Lower lobe of right lung (tissue), 2 donors: Measurements from ENCODE around the gene LARP1. TPM values are rescaled to one million over a fixed set of nuclear protein-coding genes. Genes with fewer than 3 reads are reported as not detected.
"Not testable (repeated sequence)": the region's sequence is repeated elsewhere in the genome, so short reads cannot be mapped to it uniquely, and the experiment has no call there.

Experiments used
- ATAC-seq, 2 donors: fragments of 200-7000 bp; cut with Tn5 transposase; one replicate each; pipeline ENCODE4 v1.9.1; 2020 to 2022; ENCODE audit warnings: mild to moderate bottlenecking in 2 of 2, moderate library complexity in 2 of 2
- DNase-seq: peaks from one replicate; pipeline ENCODE4 v3.0.0-alpha.2; 2020
- H3K27ac ChIP-seq: fragments of 200-600 bp; one replicate; pipeline ENCODE4 v1.8.0; 2022
- H3K27me3 ChIP-seq: fragments of 200-600 bp; one replicate; pipeline ENCODE4 v1.8.0; 2022; ENCODE audit warnings: low read depth
- H3K36me3 ChIP-seq: fragments of 200-600 bp; one replicate; pipeline ENCODE4 v1.8.0; 2022; ENCODE audit warnings: mild to moderate bottlenecking
- H3K4me1 ChIP-seq: fragments of 200-600 bp; one replicate; pipeline ENCODE4 v1.8.0; 2022
- H3K4me3 ChIP-seq: fragments of 200-600 bp; one replicate; pipeline ENCODE4 v1.8.0; 2022; ENCODE audit warnings: mild to moderate bottlenecking
- H3K9me3 ChIP-seq: fragments of 200-600 bp; one replicate; pipeline ENCODE4 v1.8.0; 2022
- intact Hi-C: fragments of 100-400 bp; cut with DNase I; formaldehyde crosslinking; loops from one replicate; pipeline ENCODE4 v1.11.0; 2022
- total RNA-seq: library from RNA; stranded (reverse); fragmentation: NEBNext Ultra II Directional; extraction: Animal tissue kit (Norgen Biotek cat#: 25700); gene quantifications from one replicate; pipeline ENCODE4 v1.2.1, GENCODE V29; 2021
- TF ChIP-seq, protein P1 (sequence below): fragments of 200-600 bp; IDR thresholded peaks from one replicate; pipeline ENCODE4 v1.8.0; 2022; ENCODE audit warnings: antibody characterized with exemption, mild to moderate bottlenecking
- donor health status: DM: no; HTN: yes; CAD: no; lungs with severe emphysema.

LARP1 gene
- total RNA-seq, 1 donor from 2014 or later, result 143 TPM

- no peak for ATAC-seq
- DNase-seq, result no peak
- intact Hi-C loops, result no loop called here
- H3K9me3 ChIP-seq, result no peaks in the 10 kb centered on the region
- H3K36me3 ChIP-seq, result no peaks in the 10 kb centered on the region
- no peak overlapping the region for H3K4me3 ChIP-seq
- H3K4me1 ChIP-seq, result no peaks in the 10 kb centered on the region
- no peak overlapping the region for H3K27ac ChIP-seq
- TF ChIP-seq, protein P1, sequence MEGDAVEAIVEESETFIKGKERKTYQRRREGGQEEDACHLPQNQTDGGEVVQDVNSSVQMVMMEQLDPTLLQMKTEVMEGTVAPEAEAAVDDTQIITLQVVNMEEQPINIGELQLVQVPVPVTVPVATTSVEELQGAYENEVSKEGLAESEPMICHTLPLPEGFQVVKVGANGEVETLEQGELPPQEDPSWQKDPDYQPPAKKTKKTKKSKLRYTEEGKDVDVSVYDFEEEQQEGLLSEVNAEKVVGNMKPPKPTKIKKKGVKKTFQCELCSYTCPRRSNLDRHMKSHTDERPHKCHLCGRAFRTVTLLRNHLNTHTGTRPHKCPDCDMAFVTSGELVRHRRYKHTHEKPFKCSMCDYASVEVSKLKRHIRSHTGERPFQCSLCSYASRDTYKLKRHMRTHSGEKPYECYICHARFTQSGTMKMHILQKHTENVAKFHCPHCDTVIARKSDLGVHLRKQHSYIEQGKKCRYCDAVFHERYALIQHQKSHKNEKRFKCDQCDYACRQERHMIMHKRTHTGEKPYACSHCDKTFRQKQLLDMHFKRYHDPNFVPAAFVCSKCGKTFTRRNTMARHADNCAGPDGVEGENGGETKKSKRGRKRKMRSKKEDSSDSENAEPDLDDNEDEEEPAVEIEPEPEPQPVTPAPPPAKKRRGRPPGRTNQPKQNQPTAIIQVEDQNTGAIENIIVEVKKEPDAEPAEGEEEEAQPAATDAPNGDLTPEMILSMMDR, result no peak
- no peaks in the 10 kb centered on the region for H3K27me3 ChIP-seq
Measured at GRCh38 chr5:154728939-154729588, 26.1 kb upstream of the LARP1 start.

- Histone ChIP-seq H3K27ac (no peak overlapping the region), H3K4me3 (no peak overlapping the region), H3K9me3 (no peaks in the 10 kb centered on the region), H3K36me3 (no peaks in the 10 kb centered on the region), H3K27me3 (no peaks in the 10 kb centered on the region), H3K4me1 (no peaks in the 10 kb centered on the region)
- no peak for ATAC-seq
- TF ChIP-seq, protein P1, result no peak
- DNase-seq, result no peak
- intact Hi-C loops, result no loop called here
Measured at GRCh38 chr5:154729613-154730012, 25.6 kb upstream of the LARP1 start.

- intact Hi-C loops, DNase-seq, H3K4me1 ChIP-seq, H3K36me3 ChIP-seq, H3K9me3 ChIP-seq, H3K27me3 ChIP-seq, H3K27ac ChIP-seq, ATAC-seq, H3K4me3 ChIP-seq: not testable (repeated sequence)
Measured at GRCh38 chr5:154730761-154731160, 24.4 kb upstream of the LARP1 start.

DNA sequence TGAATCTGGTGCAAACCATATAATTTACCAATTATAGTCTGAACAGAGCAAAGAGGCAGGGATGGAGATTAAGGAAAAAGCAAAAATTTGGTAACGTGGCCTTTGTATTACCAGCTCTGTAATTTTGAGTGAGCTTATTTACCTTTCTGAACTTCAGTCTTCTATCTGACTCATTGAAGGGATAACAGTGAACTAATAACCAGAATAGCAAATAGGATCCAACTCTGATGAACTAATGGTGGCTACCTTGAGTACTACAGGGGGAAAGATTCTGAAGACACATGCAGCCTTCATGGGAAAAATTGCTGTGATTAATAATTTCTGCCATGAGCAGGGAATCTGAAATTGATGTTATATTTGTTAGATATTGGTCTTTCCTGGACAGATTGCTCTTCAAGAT lies 23.0 kb upstream of the LARP1 start:
- intact Hi-C loops, result no loop called here
- H3K36me3 ChIP-seq, result no peaks in the 10 kb centered on the region
- H3K27ac ChIP-seq, result no peak overlapping the region
- no peak overlapping the region for H3K4me3 ChIP-seq
- H3K27me3 ChIP-seq, result no peaks in the 10 kb centered on the region
- no peak for DNase-seq
- H3K4me1 ChIP-seq, result no peaks in the 10 kb centered on the region
- TF ChIP-seq, protein P1, result no peak
- ATAC-seq, result no peak
- H3K9me3 ChIP-seq, result no peaks in the 10 kb centered on the region

GRCh38 chr5:154734370-154735248 lies 20.6 kb upstream of the LARP1 start:
- ATAC-seq (no peak), DNase-seq (no peak)
- H3K4me1 ChIP-seq, result no peaks in the 10 kb centered on the region
- TF ChIP-seq, protein P1, result no peak
- H3K9me3 ChIP-seq, result no peaks in the 10 kb centered on the region
- no peak overlapping the region for H3K27ac ChIP-seq
- no peaks in the 10 kb centered on the region for H3K27me3 ChIP-seq
- H3K4me3 ChIP-seq, result no peak overlapping the region
- intact Hi-C loops, result no loop called here
- no peaks in the 10 kb centered on the region for H3K36me3 ChIP-seq

DNA sequence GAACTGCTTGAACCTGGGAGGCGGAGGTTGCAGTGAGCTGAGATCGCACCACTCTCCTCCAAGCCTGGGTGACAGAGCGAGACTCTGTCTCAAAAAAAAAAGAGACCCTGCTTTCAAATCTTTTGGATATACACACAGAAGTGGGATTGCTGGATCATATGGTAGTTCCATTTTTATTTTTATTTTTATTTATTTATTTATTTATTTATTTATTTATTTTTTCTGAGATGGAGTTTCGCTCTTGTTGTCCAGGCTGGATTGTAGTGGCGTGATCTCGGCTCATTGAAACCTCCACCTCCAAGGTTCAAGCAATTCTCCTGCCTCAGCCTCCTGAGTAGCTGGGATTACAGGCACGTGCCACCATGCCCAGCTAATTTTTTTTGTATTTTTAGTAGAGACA lies 19.8 kb upstream of the LARP1 start:
- H3K27ac ChIP-seq, H3K27me3 ChIP-seq, H3K9me3 ChIP-seq, H3K4me1 ChIP-seq, ATAC-seq, H3K4me3 ChIP-seq, DNase-seq, H3K36me3 ChIP-seq, intact Hi-C loops: not testable (repeated sequence)

- H3K27me3 ChIP-seq, H3K4me1 ChIP-seq, intact Hi-C loops, DNase-seq, H3K36me3 ChIP-seq, H3K4me3 ChIP-seq, H3K9me3 ChIP-seq, ATAC-seq, H3K27ac ChIP-seq: not testable (repeated sequence)
Measured at GRCh38 chr5:154736372-154736771, 18.8 kb upstream of the LARP1 start.
